ENCODE measurements around the gene OPHN1. TPM values are rescaled to one million over a fixed set of nuclear protein-coding genes. Genes with fewer than 3 reads are reported as not detected.

The OPHN1 gene
- total and polyA plus RNA-seq, 2 of the 13 experiments (the other 11 are each of a cell fraction or from before 2014, with no cell fraction given) = 1.6 to 1.7 TPM

DNA sequence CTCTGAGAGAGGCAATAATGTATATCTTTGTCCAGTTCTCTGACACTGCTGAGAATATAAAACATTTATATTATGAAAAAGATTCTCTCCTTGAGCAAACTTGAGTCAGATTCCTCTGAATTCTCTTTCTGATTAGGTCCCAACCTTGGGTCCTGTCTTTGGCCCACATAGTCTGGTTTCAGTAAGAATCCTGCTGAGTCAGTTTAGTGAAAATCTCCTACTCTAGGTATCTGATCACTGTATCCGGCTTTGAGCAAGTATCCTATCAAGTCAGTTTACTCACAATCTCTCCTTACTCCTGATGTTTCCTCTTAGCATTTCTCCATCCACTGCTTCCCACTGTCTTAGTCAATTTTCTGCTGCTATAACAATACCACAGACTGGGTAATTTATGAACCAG is 253.9 kb downstream of the OPHN1 start:
- no peaks in the 10 kb centered on the region for H3K36me3 ChIP-seq (replicated peaks in 1 of 2; ENCODE audit: control insufficient read depth in 1 of 2, insufficient read depth in 2 of 2, low read length in 2 of 2)
- FAIRE-seq = no peak
- intact Hi-C loops (cut with micrococcal nuclease; ENCODE audit: unreplicated experiment) (no loop called here), in situ Hi-C loops (cut with HindIII; ENCODE audit: extremely low pct_ligation_motif_present, low pct_unique_long_range_greater_than_20kb) (no loop called here)
- H3K4me1 ChIP-seq (ENCODE audit: insufficient read depth, low read length) = no peaks in the 10 kb centered on the region
- H3K4me3 ChIP-seq (replicated peaks in 1 of 3; ENCODE audit: insufficient read depth in 1 of 3, low read depth in 2 of 3, low read length in 3 of 3) = no peak overlapping the region
- H3K9me3 ChIP-seq (ENCODE audit: low read length) = no peaks in the 10 kb centered on the region
- no peak overlapping the region for H3K4me2 ChIP-seq (ENCODE audit: low read depth, low read length)
- ChIA-PET CTCF (ENCODE audit: low intra/inter-chr PET ratio, low total read pairs) (no interaction called here), POLR2A (no interaction called here)
- DNase-seq (ENCODE audit: low spot score) = no peak
- no peak overlapping the region for H2AFZ ChIP-seq (ENCODE audit: low read length)
- no peak overlapping the region for H3K27ac ChIP-seq (ENCODE audit: extremely low read length, insufficient read depth, low read length)
- WGBS (ENCODE audit: low lambda C conversion rate) = 92% methylated on average over 1 of the region's 1 CpG
- no peak for ATAC-seq
- H3K9ac ChIP-seq (ENCODE audit: insufficient read depth, low read depth, low read length) = no peak overlapping the region
- BruUV-seq (replicated peaks) = no TSS peak
- H4K20me1 ChIP-seq (ENCODE audit: insufficient read depth, low read length) = no peaks in the 10 kb centered on the region
- H3K79me2 ChIP-seq (ENCODE audit: insufficient read depth, low read length) = no peaks in the 10 kb centered on the region
- H3K27me3 ChIP-seq (ENCODE audit: control insufficient read depth in 1 of 2, insufficient read depth in 2 of 2, low read length in 2 of 2) = no peaks in the 10 kb centered on the region
- TF ChIP-seq NPAS2 (CRISPR knock-in tag; IDR thresholded peaks at IDR 0.05; ENCODE audit: borderline replicate concordance) = no peak
- no peak for TF ChIP-seq KDM1A (CRISPR knock-in tag; IDR thresholded peaks at IDR 0.05)
- no peak for TF ChIP-seq BRD4 (CRISPR knock-in tag; IDR thresholded peaks at IDR 0.05)
- TF ChIP-seq SP5 (CRISPR knock-in tag; IDR thresholded peaks at IDR 0.05; ENCODE audit: borderline replicate concordance, low read depth) = no peak
- TF ChIP-seq PHF5A (CRISPR knock-in tag; IDR thresholded peaks at IDR 0.05; ENCODE audit: low read depth, unreplicated experiment) = no peak
- no peak for TF ChIP-seq ZNF614 (CRISPR knock-in tag; IDR thresholded peaks at IDR 0.05; ENCODE audit: borderline replicate concordance)
- TF ChIP-seq, protein P1, sequence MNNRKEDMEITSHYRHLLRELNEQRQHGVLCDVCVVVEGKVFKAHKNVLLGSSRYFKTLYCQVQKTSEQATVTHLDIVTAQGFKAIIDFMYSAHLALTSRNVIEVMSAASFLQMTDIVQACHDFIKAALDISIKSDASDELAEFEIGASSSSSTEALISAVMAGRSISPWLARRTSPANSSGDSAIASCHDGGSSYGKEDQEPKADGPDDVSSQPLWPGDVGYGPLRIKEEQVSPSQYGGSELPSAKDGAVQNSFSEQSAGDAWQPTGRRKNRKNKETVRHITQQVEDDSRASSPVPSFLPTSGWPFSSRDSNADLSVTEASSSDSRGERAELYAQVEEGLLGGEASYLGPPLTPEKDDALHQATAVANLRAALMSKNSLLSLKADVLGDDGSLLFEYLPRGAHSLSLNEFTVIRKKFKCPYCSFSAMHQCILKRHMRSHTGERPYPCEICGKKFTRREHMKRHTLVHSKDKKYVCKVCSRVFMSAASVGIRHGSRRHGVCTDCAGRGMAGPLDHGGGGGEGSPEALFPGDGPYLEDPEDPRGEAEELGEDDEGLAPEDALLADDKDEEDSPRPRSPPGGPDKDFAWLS (CRISPR knock-in tag; IDR thresholded peaks at IDR 0.05; ENCODE audit: borderline replicate concordance) = no peak
- TF ChIP-seq, protein P2, sequence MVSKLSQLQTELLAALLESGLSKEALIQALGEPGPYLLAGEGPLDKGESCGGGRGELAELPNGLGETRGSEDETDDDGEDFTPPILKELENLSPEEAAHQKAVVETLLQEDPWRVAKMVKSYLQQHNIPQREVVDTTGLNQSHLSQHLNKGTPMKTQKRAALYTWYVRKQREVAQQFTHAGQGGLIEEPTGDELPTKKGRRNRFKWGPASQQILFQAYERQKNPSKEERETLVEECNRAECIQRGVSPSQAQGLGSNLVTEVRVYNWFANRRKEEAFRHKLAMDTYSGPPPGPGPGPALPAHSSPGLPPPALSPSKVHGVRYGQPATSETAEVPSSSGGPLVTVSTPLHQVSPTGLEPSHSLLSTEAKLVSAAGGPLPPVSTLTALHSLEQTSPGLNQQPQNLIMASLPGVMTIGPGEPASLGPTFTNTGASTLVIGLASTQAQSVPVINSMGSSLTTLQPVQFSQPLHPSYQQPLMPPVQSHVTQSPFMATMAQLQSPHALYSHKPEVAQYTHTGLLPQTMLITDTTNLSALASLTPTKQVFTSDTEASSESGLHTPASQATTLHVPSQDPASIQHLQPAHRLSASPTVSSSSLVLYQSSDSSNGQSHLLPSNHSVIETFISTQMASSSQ (IDR thresholded peaks at IDR 0.05; ENCODE audit: low read depth) = no peak
- TF ChIP-seq, protein P2 (CRISPR knock-in tag; IDR thresholded peaks at IDR 0.05; ENCODE audit: borderline replicate concordance) = no peak
- TF ChIP-seq KLF16 (CRISPR knock-in tag; IDR thresholded peaks at IDR 0.05) = no peak
- no peak for TF ChIP-seq IRX3 (CRISPR knock-in tag; IDR thresholded peaks at IDR 0.05; ENCODE audit: borderline replicate concordance, low read depth)
- TF ChIP-seq, protein P3, sequence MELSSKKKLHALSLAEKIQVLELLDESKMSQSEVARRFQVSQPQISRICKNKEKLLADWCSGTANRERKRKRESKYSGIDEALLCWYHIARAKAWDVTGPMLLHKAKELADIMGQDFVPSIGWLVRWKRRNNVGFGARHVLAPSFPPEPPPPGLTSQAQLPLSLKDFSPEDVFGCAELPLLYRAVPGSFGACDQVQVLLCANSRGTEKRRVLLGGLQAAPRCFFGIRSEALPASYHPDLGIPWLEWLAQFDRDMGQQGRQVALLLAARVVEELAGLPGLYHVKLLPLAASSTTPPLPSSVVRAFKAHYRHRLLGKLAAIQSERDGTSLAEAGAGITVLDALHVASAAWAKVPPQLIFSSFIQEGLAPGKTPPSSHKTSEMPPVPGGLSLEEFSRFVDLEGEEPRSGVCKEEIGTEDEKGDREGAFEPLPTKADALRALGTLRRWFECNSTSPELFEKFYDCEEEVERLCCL (CRISPR knock-in tag; IDR thresholded peaks at IDR 0.05; ENCODE audit: borderline replicate concordance) = no peak
- TF ChIP-seq ZNF737 (CRISPR knock-in tag; IDR thresholded peaks at IDR 0.05; ENCODE audit: borderline replicate concordance) = no peak
- no peak for TF ChIP-seq ZFP36 (IDR thresholded peaks at IDR 0.05; ENCODE audit: borderline replicate concordance, low read depth, low read length, partially characterized antibody)
- TF ChIP-seq, protein P4, sequence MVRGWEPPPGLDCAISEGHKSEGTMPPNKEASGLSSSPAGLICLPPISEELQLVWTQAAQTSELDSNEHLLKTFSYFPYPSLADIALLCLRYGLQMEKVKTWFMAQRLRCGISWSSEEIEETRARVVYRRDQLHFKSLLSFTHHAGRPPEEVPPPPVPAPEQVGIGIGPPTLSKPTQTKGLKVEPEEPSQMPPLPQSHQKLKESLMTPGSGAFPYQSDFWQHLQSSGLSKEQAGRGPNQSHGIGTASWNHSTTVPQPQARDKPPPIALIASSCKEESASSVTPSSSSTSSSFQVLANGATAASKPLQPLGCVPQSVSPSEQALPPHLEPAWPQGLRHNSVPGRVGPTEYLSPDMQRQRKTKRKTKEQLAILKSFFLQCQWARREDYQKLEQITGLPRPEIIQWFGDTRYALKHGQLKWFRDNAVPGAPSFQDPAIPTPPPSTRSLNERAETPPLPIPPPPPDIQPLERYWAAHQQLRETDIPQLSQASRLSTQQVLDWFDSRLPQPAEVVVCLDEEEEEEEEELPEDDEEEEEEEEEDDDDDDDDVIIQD (CRISPR knock-in tag; IDR thresholded peaks at IDR 0.05; ENCODE audit: low read depth) = no peak

Data from HepG2 (cell line).